ENCODE measurements around the gene DNAI1. TPM values are rescaled to one million over a fixed set of nuclear protein-coding genes. Genes with fewer than 3 reads are reported as not detected.

The DNAI1 gene
- total RNA-seq, 1 experiment from 2014 or later, result not detected

GRCh38 chr9:34544035-34544434 lies 85.4 kb downstream of the DNAI1 start:
- ChIA-PET CTCF (no interaction called here), POLR2A (ENCODE audit: unreplicated experiment) (no interaction called here)
- intact Hi-C loops (cut with micrococcal nuclease), result no loop called here
- no TSS peak for BruUV-seq (replicated peaks)
- H3F3A ChIP-seq (ENCODE audit: low read length, unreplicated experiment), result no peaks in the 10 kb centered on the region
- no peak overlapping the region for H3K9ac ChIP-seq (ENCODE audit: low read length)
- no peaks in the 10 kb centered on the region for H3K9me2 ChIP-seq (replicated peaks; ENCODE audit: low read length)
- DNase-seq, result no peak
- no peaks in the 10 kb centered on the region for H3K9me3 ChIP-seq (ENCODE audit: low read length)
- no peak overlapping the region for H3K4me2 ChIP-seq (ENCODE audit: low read length)
- peaks cover 6% of the 10 kb centered on the region; the same call in 1 of the 2 replicates for H3K4me1 ChIP-seq (ENCODE audit: insufficient read depth, low read length)
- TF ChIP-seq CTCF (conservative IDR thresholded peaks at IDR 0.05; ENCODE audit: low read depth, low read length), result no peak
- TF ChIP-seq EZH2phosphoT487 (IDR thresholded peaks at IDR 0.05; ENCODE audit: borderline replicate concordance, low read length), result no peak
- no peak for TF ChIP-seq EZH2 (IDR thresholded peaks at IDR 0.05; ENCODE audit: low read length, unreplicated experiment)
- no peaks in the 10 kb centered on the region for H4K20me1 ChIP-seq (ENCODE audit: low read length)
- H2AFZ ChIP-seq (ENCODE audit: low read length), result no peak overlapping the region
- H3K27ac ChIP-seq (ENCODE audit: low read length), result no peak overlapping the region
- no peak for ATAC-seq
- H3K36me3 ChIP-seq (ENCODE audit: low read depth, low read length), result no peaks in the 10 kb centered on the region
- no peaks in the 10 kb centered on the region for H3K79me2 ChIP-seq (ENCODE audit: low read length)
- H3K4me3 ChIP-seq (ENCODE audit: low read length), result no peak overlapping the region
- no peaks in the 10 kb centered on the region for H3K27me3 ChIP-seq (ENCODE audit: low read length)

GRCh38 chr9:34545497-34545896 lies 86.9 kb downstream of the DNAI1 start:
- no peaks in the 10 kb centered on the region for H3K27me3 ChIP-seq (ENCODE audit: low read length)
- no peak overlapping the region for H3K4me2 ChIP-seq (ENCODE audit: low read length)
- DNase-seq (no peak), ATAC-seq (no peak)
- no peaks in the 10 kb centered on the region for H3K9me2 ChIP-seq (replicated peaks; ENCODE audit: low read length)
- CTCF ChIA-PET, result no interaction called here
- H3K36me3 ChIP-seq (ENCODE audit: low read depth, low read length), result no peaks in the 10 kb centered on the region
- TF ChIP-seq EZH2phosphoT487 (IDR thresholded peaks at IDR 0.05; ENCODE audit: borderline replicate concordance, low read length), result no peak
- no peak for TF ChIP-seq EZH2 (IDR thresholded peaks at IDR 0.05; ENCODE audit: low read length, unreplicated experiment)
- no peak for TF ChIP-seq CTCF (conservative IDR thresholded peaks at IDR 0.05; ENCODE audit: low read depth, low read length)
- POLR2A ChIA-PET (ENCODE audit: unreplicated experiment), result no interaction called here
- H3K27ac ChIP-seq (ENCODE audit: low read length), result no peak overlapping the region
- no peaks in the 10 kb centered on the region for H3K79me2 ChIP-seq (ENCODE audit: low read length)
- no peaks in the 10 kb centered on the region for H3F3A ChIP-seq (ENCODE audit: low read length, unreplicated experiment)
- no peaks in the 10 kb centered on the region for H3K9me3 ChIP-seq (ENCODE audit: low read length)
- H4K20me1 ChIP-seq (ENCODE audit: low read length), result no peaks in the 10 kb centered on the region
- no TSS peak for BruUV-seq (replicated peaks)
- H3K4me3 ChIP-seq (ENCODE audit: low read length), result no peak overlapping the region
- intact Hi-C loops (cut with micrococcal nuclease), result no loop called here
- no peak overlapping the region for H3K9ac ChIP-seq (ENCODE audit: low read length)
- no peak overlapping the region for H2AFZ ChIP-seq (ENCODE audit: low read length)
- H3K4me1 ChIP-seq (ENCODE audit: insufficient read depth, low read length), result peaks cover 5% of the 10 kb centered on the region; the same call in 1 of the 2 replicates

- Histone ChIP-seq H3K27ac (ENCODE audit: low read length) (no peak overlapping the region), H3K4me1 (ENCODE audit: insufficient read depth, low read length) (no peaks in the 10 kb centered on the region), H4K20me1 (ENCODE audit: low read length) (no peaks in the 10 kb centered on the region), H3K4me2 (ENCODE audit: low read length) (no peak overlapping the region), H3K9me2 (replicated peaks; ENCODE audit: low read length) (no peaks in the 10 kb centered on the region), H2AFZ (ENCODE audit: low read length) (no peak overlapping the region), H3F3A (ENCODE audit: low read length, unreplicated experiment) (no peaks in the 10 kb centered on the region), H3K79me2 (ENCODE audit: low read length) (no peaks in the 10 kb centered on the region), H3K9ac (ENCODE audit: low read length) (no peak overlapping the region), H3K9me3 (ENCODE audit: low read length) (no peaks in the 10 kb centered on the region), H3K27me3 (ENCODE audit: low read length) (no peaks in the 10 kb centered on the region), H3K36me3 (ENCODE audit: low read depth, low read length) (no peaks in the 10 kb centered on the region), H3K4me3 (ENCODE audit: low read length) (no peak overlapping the region)
- BruUV-seq (replicated peaks), result no TSS peak
- DNase-seq, result no peak
- TF ChIP-seq EZH2 (IDR thresholded peaks at IDR 0.05; ENCODE audit: low read length, unreplicated experiment) (no peak), EZH2phosphoT487 (IDR thresholded peaks at IDR 0.05; ENCODE audit: borderline replicate concordance, low read length) (no peak), CTCF (conservative IDR thresholded peaks at IDR 0.05; ENCODE audit: low read depth, low read length) (no peak)
- ChIA-PET CTCF (interaction anchor here (0.6 kb wide), 1 partner anchor 44 kb away, joined by 5 read pairs; no protein-coding TSS in a partner anchor), POLR2A (ENCODE audit: unreplicated experiment) (no interaction called here)
- no peak for ATAC-seq
- intact Hi-C loops (cut with micrococcal nuclease), result no loop called here
Measured at GRCh38 chr9:34546102-34546833, 87.7 kb downstream of the DNAI1 start.

Data from PC-3 (cell line).